ENCODE results near the gene RPL13.

RPL13 gene

DNA sequence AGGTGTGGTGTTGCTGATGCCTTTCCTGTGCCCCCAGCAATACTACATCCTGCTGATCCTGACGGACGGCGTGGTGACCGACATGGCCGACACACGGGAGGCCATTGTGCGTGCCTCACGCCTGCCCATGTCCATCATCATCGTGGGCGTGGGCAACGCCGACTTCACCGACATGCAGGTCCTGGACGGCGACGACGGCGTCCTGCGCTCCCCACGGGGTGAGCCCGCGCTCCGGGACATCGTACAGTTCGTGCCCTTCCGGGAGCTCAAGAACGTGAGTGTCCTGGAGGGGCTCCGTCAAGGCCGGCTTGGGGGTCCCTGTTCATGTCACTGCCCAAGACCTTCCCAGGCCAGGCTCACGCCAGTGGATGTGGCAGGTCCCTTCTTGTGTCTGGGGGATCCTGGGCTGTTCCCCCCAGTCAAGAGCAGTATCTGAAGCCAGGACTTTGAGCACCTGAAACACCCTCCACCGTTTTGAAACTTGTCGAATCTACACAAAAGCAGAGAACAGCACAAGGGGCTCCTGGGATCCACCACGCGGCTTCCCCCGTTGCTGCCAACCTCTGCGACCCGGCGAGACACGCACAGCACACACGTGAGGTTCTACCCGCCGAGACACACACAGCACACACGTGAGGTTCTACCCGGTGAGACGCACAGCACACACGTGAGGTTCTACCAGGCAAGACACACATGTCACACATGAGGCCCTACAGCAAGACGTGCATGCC lies 35.0 kb downstream of the RPL13 start:
- TF ChIP-seq, protein P1, sequence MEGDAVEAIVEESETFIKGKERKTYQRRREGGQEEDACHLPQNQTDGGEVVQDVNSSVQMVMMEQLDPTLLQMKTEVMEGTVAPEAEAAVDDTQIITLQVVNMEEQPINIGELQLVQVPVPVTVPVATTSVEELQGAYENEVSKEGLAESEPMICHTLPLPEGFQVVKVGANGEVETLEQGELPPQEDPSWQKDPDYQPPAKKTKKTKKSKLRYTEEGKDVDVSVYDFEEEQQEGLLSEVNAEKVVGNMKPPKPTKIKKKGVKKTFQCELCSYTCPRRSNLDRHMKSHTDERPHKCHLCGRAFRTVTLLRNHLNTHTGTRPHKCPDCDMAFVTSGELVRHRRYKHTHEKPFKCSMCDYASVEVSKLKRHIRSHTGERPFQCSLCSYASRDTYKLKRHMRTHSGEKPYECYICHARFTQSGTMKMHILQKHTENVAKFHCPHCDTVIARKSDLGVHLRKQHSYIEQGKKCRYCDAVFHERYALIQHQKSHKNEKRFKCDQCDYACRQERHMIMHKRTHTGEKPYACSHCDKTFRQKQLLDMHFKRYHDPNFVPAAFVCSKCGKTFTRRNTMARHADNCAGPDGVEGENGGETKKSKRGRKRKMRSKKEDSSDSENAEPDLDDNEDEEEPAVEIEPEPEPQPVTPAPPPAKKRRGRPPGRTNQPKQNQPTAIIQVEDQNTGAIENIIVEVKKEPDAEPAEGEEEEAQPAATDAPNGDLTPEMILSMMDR (IDR thresholded peaks at IDR 0.05; ENCODE audit: control insufficient read depth, insufficient read depth, low read depth, low read length, missing control alignments) = no peak
- DNase-seq (ENCODE audit: low read depth) = no peak
- no peak overlapping the region for H3K4me3 ChIP-seq (ENCODE audit: control insufficient read depth, low read depth, low read length)

DNA sequence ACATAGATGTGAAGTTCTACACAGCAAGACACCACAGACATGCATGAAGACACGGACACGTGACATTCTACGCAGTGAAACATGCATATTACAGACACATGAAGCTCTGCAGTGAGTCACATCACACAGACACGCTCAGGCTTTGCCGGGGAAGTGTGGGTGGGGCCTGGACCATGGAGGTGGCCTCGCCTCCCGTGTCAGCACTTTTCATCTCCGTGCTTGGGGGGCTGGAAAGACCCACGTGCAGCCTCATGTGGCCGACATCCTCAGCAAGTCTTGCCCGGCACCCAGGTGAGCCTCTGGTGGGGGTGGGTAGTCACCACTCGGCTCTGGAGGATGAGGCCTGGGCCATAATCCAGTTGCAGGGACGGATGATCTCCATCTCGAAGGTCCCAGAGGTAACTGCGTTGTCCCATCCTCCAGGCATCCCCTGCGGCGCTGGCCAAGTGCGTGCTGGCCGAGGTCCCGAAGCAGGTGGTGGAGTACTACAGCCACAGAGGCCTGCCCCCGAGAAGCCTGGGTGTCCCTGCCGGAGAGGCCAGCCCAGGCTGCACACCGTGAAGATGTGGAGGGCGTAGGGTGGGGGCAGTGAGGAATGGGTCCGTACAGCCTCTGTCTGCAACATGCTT lies 35.7 kb downstream of the RPL13 start:
- TF ChIP-seq, protein P1 (IDR thresholded peaks at IDR 0.05; ENCODE audit: control insufficient read depth, insufficient read depth, low read depth, low read length, missing control alignments) = no peak
- no peak for DNase-seq (ENCODE audit: low read depth)
- H3K4me3 ChIP-seq (ENCODE audit: control insufficient read depth, low read depth, low read length) = no peak overlapping the region

DNA sequence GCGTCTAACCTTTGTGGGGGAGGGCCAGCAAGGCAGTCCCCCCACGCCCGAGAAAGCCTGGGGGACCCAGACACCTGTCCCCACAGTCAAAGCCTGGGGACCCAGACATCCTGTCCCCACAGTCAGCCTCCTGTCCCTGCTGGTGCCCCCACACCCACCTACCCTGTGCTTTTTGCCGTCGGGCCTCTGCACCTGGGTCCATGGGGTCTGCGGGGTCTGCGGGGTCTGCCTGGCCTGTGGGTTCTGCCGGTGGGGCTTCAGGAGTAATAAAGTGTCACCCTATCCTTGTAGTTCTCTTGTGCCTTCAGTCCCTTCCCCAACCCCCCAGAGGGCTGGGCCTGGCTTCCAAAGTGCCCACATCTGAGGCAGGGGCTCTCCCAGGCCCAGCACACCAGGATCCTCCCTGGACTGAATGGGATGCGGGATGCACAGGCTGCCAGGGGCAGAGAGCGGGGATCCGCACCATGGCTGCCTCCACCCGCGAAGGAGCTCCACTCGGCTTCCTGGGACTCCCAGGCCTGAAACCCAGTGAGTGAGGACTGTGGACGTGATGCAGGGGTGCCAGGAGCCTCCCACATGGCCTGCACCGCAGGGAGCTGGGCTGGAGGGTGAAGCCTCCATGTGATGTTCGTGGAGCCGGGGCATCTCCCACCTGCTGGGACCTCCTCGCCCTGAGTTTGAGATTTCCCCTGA lies 36.6 kb downstream of the RPL13 start:
- no peak for DNase-seq (ENCODE audit: low read depth)
- TF ChIP-seq, protein P1 (IDR thresholded peaks at IDR 0.05; ENCODE audit: control insufficient read depth, insufficient read depth, low read depth, low read length, missing control alignments) = no peak
- no peak overlapping the region for H3K4me3 ChIP-seq (ENCODE audit: control insufficient read depth, low read depth, low read length)

DNA sequence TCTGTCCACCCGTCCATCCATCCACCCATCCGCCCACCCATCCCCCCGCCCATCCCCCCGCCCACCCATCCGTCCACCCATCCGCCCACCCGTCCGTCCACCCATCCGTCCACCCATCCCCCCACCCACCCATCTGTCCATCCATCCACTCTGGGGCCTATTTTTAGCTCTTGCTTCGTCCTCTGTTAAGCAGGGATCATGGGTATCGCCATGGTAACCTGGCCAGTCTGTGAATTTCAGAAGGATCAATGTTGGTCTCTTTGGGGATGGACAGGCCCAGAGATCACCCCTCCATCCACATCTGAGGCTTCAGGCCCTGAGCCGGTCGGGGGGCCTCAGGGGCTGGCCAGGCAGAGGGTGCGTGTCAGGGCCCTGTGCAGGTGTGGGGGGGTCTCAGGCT lies 37.7 kb downstream of the RPL13 start:
- no peak for DNase-seq (ENCODE audit: low read depth)
- H3K4me3 ChIP-seq (ENCODE audit: control insufficient read depth, low read depth, low read length) = no peak overlapping the region
- TF ChIP-seq, protein P1 (IDR thresholded peaks at IDR 0.05; ENCODE audit: control insufficient read depth, insufficient read depth, low read depth, low read length, missing control alignments) = no peak

DNA sequence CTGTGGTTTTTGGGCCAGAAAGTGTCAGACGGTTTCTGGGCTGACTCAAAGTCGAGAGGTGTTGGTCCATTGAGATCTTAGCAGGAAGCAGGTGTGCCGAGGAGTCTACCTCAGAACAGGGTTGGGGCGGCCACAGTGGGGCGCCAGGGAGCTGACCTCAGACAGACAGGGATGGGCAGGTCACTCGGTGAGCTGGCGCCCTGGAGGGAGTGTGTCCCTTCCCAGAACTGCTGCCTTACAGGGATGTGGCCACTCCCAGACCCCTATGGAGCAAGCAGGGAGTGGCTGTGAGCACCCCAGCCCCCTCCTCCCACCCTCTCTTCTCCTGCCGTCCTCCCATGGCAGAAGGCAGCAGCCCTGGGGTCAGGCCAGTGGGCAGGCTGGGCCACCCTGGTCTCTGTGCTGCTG lies 39.0 kb downstream of the RPL13 start:
- DNase-seq (ENCODE audit: low read depth) = no peak
- no peak overlapping the region for H3K4me3 ChIP-seq (ENCODE audit: control insufficient read depth, low read depth, low read length)

DNA sequence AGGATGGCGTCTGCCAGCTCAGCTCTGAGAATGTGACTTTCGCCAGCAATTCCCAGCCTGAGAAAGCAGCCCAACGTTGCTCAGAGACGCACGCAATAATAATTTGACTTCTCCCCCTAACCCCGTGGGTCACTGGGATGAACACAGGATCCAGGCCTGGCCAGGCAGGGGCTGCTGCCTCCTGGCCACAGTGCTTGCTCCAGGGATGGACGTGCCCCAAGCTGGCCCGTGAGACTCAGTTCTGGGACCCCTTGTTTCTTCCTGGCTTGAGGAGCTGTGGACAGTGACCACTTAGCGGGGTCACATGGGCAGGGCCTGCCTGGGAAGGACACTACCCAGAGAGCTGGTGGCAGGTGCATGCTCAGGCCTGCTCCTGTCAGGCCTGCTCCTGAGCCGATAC lies 39.4 kb downstream of the RPL13 start:
- TF ChIP-seq, protein P1 (IDR thresholded peaks at IDR 0.05; ENCODE audit: control insufficient read depth, insufficient read depth, low read depth, low read length, missing control alignments) = no peak

More for the DNA sequence above, 39.0 kb downstream of the RPL13 start:
- TF ChIP-seq, protein P1 (IDR thresholded peaks at IDR 0.05; ENCODE audit: control insufficient read depth, insufficient read depth, low read depth, low read length, missing control alignments) = peak; percentile 31

More for the DNA sequence above, 39.4 kb downstream of the RPL13 start:
- no peak for DNase-seq (ENCODE audit: low read depth)
- no peak overlapping the region for H3K4me3 ChIP-seq (ENCODE audit: control insufficient read depth, low read depth, low read length)
